Measurements from ENCODE around the gene CIC.
"Not testable (repeated sequence)": the region's sequence is repeated elsewhere in the genome, so short reads cannot be mapped to it uniquely, and the experiment has no call there.

The CIC gene

DNA sequence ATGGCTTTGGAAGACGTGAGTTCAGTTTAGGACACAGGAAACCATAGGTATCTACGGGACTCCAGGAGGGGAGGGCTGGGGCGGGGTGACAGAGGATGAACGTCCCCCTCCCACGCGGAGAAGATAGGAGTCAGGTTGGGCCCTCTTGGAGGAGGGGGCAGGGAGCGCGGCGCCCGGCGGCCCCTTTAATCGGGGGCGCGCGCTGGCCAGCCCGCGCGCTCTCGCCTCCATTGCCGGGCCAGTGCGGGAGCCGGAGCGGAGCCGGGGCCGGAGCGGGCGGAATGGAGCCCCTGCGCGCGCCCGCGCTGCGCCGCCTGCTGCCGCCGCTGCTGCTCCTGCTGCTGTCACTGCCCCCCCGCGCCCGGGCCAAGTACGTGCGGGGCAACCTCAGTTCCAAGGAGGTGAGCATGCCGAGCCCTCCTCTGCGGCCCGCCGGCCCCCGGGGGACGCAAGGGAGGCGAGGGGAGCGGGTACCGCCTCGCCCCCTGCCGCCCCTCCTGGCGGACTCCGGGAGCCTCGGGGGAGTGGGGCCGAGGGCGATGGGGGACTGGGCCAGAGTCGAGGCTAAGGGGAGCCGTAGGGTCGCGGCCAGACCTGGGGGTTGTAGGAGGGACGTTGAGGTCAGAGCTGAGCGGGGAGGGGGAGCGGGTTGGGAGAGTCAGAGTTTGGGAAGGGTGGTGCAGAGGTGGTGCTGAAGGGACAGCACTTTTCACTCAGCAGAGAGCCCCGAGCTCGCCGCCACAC lies 44.2 kb downstream of the CIC start, which contains the start of gene TMEM145:
Gene TMEM145 (plus strand): TSS at position 214 of the 744 bp plus-strand sequence. CDS start 68 bp downstream, at position 282.
- DNase-seq (ENCODE audit: low spot score): peak; percentile 28

DNA sequence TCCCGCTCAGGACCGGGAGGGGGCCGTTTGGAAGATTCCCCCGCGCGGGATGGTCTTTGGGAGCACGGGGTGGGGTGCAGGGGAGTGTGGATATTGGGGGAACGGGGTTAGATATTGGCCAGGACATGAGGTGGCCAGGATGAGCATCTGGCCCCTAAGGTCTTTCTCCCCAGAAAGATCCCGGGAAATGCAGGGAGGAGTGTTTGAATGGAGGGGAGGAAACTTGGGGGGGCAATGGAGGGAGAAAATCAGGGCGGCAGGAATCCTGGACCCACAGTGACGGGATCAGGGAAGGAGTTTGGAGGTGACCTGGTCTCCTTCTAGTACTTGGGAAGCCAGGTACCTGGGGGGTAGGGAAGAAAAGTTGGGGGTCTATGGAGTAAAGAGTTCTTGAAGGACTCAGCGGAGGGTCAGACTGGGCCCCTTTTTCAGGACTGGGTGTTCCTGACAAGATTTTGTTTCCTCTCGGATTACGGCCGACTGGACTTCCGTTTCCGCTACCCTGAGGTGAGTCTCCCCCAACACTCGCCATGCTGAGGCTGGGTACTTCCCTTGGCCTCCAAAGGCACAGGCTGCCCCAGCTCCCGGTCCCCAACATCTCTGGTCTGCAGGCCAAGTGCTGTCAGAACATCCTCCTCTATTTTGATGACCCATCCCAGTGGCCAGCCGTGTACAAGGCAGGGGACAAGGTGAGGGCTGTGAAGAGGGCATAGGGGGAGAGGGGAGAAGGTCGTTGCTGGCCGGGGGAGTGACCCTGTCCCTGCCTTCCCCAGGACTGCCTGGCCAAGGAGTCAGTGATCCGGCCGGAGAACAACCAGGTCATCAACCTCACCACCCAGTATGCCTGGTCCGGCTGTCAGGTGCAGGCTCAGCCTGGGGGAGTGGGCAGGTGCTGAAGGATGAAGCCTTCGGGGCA lies 45.0 kb downstream of the CIC start:
- no peak for DNase-seq (ENCODE audit: low spot score)

DNA sequence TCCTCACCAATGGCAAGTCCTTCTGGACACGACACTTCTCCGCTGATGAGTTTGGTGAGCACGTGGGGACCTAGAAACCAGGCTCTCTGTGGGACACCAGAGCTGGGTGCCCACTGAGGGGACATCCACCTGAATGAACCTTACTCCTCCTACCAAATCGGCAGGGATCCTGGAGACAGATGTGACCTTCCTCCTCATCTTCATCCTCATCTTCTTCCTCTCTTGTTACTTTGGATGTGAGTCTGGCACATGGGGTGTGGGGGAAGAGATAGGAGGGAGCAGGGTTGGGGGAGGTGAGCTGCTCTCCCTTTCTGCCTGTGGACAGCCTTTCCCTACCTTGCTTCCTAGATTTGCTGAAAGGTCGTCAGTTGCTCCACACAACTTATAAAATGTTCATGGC lies 46.0 kb downstream of the CIC start:
- DNase-seq (ENCODE audit: low spot score): no peak

DNA sequence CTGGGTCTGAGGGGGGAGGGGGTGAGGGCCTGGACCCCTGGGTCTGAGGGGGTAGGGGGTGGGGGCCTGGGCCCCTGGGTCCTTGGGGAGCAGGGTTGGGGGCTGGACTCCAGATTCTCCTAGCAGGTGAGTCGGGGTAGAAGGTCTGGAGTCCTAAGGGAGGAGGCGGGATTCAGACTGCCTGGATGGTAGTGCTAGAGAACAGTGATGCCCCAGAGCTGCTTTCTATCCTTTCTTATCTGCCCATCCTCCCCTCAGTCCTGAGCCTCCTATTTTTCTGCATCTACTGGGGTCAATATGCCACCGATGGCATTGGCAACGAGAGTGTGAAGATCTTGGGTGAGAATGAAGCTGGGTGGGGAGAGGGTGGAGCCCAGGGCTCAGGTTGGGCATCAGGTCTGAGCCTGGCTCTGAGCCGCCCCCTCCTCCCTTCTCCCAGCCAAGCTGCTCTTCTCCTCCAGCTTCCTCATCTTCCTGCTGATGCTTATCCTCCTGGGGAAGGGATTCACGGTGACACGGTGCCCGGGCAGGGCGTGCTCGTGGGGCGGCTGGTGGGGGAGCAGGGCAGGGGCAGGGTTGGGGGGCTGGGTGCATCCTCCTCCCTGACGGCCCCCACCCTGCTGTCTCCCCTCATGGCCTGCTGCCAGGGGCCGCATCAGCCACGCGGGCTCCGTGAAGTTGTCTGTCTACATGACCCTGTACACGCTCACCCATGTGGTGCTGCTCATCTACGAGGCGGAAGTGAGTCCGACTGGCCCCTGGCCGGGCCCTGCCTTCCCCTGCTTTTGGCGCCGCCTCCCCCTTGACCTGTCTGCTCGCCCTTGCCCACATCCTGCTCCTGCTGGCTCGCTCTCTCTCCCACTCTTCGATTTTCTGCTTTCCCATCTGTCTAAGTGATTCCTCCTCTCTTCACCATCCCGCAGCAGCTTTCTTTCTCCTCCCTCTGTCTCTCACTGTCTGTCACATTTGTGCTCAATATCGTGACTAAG lies 47.5 kb downstream of the CIC start:
- DNase-seq (ENCODE audit: low spot score): peak; percentile 40

DNA sequence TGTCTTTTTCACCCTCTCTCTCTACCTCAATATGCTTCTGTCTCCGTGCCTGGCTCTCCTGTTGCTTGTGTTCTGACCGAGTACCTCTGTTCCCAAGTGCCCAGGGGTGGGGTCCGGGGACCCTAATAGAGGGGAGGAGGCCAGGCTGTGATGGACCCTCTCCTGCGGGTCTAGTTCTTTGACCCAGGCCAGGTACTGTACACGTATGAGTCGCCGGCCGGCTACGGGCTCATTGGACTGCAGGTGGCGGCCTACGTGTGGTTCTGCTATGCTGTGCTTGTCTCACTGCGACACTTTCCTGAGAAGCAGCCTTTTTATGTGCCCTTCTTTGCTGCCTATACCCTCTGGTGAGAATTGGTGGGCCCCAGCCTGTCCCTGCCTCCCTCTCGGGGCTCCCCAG lies 48.5 kb downstream of the CIC start:
- no peak for DNase-seq (ENCODE audit: low spot score)

DNA sequence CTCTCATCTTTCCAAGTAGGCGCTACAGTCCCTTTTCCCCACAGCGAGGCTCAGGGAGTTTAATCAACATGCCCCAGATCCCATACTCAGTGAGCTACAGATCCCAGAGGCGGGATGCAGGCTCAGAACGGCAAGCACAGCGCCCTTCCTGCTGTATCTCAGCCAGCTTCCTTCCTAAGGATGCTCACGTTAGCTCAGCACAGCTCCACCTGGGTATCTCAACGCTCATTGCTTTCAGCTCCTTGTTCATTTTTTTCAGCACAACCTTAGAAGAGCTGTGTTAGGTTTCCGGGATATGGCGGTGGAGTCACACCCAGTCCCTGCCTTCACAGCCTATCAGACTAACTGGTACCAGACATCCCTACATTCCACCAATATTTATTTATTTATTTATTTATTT lies 53.3 kb downstream of the CIC start:
- no peak for DNase-seq (ENCODE audit: low spot score)

DNA sequence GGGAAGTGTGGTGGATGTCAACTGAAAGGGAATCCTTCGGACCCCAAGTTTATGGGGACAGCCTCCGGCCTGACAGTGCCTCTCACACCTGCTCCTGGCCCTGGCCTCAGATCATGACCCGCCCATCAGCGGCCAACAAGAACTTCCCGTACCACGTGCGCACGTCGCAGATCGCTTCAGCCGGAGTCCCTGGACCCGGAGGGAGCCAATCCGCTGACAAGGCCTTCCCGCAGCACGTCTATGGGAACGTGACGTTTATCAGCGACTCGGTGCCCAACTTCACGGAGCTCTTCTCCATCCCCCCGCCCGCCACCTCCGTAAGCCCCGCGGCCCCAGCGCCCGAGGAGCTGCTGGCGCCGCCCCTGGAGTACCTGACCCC lies 54.4 kb downstream of the CIC start:
- no peak for DNase-seq (ENCODE audit: low spot score)

DNA sequence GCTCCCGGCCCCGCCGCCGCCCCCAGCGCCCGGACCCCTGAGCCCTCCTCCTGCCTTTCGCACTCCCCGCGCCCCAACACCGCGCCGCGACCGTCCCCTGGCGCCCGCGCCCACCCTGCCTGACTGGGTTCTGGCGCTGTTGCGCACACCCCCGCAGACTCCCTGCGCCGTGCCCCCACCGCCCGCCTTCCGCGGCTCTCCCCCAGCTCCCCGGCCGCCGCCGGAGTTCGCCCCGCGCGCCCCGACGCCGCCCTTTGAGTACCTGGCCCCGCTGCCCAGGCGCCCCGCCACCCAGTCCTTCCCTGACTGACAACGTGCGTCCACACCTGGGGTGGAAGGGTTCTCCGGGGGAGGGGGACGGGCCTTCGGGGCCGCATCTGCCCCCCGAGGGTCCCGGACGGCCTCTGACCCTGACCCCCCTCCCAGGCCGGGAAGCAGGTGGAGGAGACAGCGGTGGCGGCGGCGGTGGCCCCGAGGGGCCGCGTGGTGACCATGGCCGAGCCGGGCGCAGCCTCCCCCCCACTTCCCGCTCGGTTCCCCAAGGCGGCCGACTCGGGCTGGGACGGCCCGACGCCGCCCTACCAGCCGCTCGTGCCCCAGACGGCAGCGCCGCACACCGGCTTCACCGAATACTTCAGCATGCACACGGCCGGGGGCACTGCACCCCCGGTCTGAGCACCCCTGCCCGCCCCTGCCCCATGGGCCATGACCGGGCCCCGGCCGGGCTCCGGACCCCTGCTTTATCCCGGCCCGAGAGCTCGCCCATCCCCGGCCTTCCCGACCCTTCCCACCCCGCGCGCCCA lies 55.0 kb downstream of the CIC start:
- no peak for DNase-seq (ENCODE audit: low spot score)

DNA sequence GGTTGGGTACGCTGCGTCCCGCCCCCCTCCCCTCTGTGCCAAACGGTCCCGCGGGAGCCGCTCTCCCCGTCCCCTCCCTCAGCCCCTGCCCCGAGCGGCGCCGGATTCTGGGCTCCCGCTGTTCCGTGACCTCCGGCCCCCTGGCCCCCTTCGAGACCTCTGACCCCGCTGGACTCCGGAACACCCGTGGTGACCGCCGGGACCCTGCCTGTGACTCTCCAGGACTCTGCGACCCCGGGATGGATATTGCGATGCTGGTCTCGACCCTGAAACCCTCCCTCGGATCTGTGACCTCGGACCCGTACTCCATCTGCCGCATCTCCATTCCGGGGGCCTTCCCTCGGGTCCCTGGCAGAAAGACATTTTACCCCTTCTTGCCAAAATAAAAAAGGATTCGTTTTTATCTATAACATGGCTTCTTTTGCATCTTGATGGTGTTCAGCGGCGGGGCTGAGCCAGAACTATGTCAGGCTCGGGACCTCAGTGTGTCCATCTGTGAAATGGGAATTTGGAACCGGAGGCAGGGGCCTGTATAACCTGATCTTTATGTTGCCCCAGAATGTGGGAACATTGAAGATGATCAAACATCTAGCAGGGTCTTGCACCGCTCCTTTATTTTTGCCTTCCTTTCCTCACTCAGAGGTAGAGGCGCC lies 55.7 kb downstream of the CIC start:
- DNase-seq (ENCODE audit: low spot score): no peak

DNA sequence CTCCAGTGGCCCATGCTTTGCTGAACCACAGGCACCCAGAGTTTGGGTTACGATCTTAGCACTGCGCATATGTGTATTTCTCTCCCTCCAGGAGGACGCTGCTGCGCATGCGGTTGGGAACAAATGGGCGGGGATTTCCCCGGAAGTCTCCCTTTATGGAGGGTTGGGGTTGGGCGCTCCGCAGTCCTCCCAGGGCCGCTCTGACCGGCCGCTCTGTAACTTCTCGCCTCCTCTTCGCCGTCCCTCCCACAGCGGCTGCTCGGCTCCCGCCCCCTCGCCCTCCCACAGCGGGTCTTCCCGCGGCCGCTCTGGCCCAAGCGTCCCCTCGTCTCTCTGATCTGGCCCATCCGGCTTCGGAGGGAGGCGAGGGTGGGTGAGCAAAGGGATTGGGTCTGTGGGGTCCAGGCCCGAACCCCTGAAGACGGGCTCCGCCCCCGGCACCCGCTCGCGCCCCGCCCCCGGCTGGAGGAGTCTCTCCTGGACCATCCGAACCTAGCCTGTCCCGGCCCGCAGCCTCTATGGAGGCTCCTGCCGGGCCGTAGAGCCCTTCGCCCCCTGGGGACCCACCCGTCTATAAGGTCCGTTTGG lies 56.4 kb downstream of the CIC start, which contains the start of gene MEGF8:
Gene MEGF8 (plus strand): TSS at position 328 of the 588 bp plus-strand sequence. CDS start 609 bp downstream, outside the sequence.
- peak; percentile 99 for DNase-seq (ENCODE audit: low spot score)

DNA sequence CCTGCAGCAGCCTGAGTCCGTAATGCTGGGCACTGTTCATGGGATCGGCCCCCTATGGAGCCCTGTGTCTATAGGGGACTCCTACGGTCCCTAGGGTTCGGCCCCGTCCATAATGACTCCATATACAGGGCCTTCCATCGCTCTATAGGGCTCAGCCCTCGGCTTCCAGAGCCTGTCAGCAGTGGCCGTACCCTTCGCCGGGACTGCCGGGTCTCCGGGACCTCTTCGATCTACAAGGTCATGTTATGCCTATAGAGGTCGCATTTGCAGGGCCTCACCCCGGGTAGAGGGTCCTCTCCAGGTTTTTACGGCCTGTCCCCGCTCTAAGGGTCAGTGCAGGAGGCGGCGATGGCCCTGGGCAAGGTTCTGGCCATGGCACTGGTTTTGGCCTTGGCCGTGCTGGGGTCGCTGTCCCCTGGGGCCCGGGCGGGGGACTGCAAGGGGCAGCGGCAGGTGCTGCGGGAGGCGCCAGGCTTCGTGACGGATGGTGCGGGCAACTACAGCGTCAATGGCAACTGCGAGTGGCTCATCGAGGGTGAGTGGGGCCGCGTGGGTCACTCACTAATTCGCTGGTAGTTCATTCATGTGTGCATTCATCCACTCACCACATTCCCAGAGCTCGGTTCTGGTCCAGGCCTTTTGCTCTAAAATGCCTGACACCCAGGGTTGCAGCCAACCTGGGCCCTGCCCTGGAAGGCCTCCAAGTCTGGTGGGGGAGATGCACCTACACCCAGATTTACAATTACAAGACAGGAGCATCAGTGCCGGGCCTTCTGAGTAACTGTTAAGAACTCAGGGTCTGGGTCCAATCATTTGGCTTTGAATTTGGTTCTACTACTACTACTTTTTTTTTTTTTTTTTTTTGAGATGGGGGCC lies 57.1 kb downstream of the CIC start:
- DNase-seq (ENCODE audit: low spot score): peak; percentile 35

DNA sequence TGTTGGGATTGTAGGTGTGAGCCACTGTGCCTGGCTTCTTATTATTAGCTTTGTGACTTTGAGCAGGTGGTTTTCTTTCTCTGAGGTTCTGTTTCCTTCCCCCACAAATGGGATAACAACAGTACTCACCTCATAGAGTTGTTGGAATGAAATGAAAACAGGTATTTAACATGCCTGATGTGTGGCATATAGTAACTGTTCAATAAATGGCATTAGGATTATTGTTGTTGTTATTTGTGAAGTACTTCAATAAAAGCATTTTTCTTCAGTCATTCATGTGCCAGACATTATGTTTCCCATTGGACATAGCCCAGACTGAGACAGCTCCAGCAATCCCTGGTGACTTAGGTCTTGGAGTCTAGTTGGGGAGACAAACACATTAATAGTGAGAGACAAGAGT lies 57.9 kb downstream of the CIC start:
- no peak for DNase-seq (ENCODE audit: low spot score)

DNA sequence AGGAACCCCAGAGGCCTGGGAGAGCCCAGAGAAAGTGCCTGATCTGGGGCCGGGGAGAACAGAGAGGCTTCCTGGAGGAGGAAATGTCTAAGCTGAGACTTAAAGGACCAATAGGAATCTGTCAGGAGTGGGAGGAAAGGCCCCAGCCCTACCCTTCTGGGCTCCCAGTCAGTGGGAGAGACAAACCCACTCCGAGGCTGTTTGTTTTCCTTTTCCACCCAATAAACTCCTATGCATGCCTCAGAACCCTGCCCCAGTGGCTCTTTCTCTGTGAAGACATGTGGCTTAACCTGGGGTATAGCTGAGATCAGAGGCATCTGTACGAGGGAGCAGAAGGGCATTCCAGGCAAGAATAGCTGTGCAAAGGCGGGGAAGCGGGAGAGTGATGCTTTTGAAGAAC lies 58.3 kb downstream of the CIC start:
- DNase-seq (ENCODE audit: low spot score): no peak

DNA sequence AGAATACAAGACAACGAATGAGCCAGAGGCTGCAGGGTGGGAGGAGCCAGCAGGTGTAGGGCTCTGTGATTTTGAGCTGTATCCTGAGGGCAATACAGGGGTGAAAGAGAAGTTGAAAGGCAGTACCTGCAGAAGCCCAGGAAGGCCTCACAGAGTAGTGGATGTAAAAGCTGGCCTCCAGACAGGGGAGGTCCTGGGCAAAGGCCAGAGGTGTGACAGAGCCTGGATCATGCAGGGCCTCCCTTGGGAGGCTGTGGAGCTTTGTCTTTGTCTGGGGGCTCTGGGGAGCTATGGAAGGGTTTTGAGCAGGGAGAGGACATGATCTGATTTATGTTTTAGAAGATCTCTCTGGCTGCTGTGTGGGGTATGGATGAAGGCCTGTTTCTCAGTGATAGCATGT lies 59.1 kb downstream of the CIC start:
- no peak for DNase-seq (ENCODE audit: low spot score)

DNA sequence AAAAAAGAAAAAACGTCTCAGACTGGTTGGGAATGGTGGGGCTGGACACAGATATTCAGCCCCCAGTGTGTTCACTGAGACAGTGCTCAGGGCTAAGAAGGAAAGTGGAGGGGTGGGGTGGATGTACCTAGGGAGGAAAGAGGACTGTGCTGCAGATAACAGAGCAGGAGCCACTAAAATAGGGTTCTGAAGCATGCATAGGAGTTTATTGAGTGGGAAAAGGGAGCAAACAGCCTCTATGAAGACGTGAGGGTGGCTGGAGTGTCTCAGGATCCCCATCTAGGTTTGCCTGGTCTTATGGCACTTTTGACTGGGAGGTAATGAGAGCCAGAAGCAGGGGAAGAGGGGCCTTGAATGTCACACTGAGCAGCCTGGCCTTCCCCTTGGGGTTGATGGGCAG lies 59.8 kb downstream of the CIC start:
- DNase-seq (ENCODE audit: low spot score): no peak

DNA sequence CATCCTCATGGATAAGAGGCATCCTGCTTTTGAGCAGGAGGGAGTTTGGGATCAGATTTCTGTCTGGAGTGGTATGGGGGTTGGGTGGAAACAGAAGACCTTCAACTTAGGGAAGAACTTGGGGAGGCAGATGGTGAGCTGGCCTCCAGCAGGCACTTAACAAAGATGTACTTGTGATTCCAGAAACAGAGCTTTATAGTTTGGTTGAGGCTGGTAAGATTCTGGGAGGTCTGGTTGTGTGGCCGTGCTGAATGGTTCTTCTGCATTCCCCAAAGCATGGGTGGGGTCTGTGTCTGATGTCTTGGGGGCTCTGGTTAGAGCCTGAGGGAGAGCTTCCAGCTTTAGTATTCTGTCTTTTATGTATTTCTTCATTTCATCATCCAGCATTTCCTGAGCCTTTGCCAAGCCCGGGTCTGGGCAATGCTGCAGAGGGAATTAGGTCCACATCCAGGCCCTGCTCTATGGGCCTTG lies 61.2 kb downstream of the CIC start:
- no peak for DNase-seq (ENCODE audit: low spot score)

DNA sequence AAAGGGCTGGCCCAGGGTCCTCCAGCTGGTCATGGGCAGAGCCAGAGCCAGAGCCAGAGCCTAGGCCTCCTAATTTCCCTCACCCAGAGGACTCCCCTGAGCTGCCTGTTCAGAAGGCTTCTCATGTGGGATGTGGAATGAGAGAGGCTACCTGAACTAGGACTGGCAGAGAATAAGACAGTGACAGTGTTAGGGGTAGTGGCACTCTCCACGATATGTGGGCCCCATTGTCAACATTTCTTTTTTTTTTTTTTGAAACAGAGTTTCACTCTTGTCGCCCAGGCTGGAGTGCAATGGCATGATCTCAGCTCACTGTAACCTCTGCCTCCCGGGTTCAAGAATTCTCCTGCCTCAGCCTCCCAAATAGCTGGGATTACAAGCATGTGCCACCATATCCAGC lies 62.3 kb downstream of the CIC start:
- DNase-seq (ENCODE audit: low spot score): not testable (repeated sequence)

DNA sequence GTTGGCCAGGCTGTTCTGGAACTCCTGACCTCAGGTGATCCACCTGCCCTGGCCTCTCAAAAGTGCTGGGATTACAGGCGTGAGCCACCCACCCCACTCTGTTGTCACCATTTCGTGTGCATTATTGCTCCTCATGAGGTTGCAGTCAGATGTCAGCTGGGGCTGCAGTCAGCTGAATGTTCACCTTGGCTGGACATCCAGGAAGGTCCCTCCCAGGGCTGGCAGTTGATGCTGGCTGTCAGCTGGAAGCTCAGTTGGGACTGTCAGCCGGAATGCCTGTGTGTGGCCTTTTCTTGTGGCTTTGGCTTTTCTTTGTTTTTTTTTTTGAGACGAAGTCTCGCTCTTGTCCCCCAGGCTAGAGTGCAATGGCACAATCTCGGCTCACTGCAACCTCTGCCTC lies 63.0 kb downstream of the CIC start:
- no peak for DNase-seq (ENCODE audit: low spot score)

DNA sequence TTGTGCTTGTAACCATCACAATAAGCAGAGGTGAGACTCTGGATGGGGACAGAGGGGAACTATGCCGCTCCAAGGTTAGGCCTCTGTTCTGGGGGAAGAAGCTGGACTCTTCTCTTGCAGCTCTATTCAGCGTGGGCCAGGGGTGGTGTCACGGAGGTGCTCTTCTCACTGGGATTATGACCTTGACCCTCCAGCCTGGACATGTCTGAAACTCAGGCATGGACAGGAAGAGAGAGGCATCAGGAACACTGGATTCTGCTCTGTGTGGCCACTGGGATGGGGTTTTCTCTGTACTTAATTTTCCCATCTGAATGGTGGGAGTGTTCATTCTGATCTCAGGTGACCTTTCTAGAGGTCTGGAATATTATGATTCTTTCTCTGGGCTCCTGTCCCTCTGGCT lies 64.0 kb downstream of the CIC start:
- DNase-seq (ENCODE audit: low spot score): no peak
